ENCODE measurements around the gene OLFML2B.

OLFML2B gene

GRCh38 chr1:161946071-161946987 lies 77.3 kb downstream of the OLFML2B start:
- TF ChIP-seq, protein P1, sequence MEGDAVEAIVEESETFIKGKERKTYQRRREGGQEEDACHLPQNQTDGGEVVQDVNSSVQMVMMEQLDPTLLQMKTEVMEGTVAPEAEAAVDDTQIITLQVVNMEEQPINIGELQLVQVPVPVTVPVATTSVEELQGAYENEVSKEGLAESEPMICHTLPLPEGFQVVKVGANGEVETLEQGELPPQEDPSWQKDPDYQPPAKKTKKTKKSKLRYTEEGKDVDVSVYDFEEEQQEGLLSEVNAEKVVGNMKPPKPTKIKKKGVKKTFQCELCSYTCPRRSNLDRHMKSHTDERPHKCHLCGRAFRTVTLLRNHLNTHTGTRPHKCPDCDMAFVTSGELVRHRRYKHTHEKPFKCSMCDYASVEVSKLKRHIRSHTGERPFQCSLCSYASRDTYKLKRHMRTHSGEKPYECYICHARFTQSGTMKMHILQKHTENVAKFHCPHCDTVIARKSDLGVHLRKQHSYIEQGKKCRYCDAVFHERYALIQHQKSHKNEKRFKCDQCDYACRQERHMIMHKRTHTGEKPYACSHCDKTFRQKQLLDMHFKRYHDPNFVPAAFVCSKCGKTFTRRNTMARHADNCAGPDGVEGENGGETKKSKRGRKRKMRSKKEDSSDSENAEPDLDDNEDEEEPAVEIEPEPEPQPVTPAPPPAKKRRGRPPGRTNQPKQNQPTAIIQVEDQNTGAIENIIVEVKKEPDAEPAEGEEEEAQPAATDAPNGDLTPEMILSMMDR (conservative IDR thresholded peaks at IDR 0.05; ENCODE audit: low read depth, low read length): no peak
- DNase-seq (ENCODE audit: low read depth): no peak
- H3K4me3 ChIP-seq (ENCODE audit: low read length): no peak overlapping the region

DNA sequence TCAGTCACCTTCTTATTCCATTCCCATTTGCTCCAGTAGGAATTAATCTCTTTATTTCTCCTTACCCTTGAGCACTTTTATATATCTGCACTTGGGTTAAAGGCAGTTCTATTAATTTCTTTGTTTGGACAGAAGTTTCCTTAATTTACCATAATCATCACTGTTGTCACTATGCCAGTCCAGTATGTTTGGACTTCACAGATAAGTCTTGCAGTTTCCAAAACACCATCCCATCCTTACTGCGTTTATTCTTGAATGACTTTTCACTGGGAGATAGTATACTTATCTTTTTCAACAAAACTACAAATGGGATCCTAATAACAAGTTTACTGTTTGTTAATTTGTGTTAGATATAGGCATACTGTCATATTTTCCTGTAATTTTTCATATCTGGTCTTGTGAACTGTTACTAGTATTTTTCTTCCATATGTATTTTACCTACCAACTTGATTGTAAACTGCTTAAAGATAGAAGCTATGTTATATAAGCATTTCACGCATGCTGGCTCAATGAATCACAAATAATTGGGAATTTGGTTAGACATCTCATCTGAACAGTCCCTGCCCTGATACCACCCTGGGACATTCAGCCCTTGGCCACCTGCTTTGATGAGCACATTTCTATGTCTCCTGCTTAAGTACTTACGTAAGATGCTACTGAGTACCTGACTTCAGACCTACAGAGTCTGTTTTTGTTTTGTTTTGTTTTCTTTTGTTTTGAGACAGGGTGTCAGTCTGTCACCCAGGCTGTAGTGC lies 78.2 kb downstream of the OLFML2B start:
- TF ChIP-seq, protein P1 (conservative IDR thresholded peaks at IDR 0.05; ENCODE audit: low read depth, low read length): no peak
- no peak for DNase-seq (ENCODE audit: low read depth)
- H3K4me3 ChIP-seq (ENCODE audit: low read length): no peak overlapping the region

DNA sequence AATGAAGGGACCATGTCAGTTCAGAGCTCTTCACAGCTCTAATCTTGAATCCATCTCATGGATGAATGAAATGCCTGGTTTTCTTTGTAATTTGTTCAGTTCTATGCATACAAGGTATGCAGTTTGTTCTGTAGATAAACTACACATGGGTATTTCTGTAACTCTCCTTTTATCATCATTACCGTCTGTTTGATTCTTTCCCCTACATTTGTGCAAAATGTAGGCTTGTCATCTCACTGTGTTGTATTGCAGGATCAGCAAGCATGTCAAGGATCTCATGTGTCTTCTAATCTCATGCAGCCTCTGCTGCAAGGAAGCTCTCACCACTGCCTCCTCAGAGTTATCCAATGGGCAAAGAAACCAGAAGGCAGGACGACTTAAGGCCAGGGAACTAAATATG lies 79.3 kb downstream of the OLFML2B start:
- DNase-seq (ENCODE audit: low read depth): no peak
- TF ChIP-seq, protein P1 (conservative IDR thresholded peaks at IDR 0.05; ENCODE audit: low read depth, low read length): no peak
- no peak overlapping the region for H3K4me3 ChIP-seq (ENCODE audit: low read length)

GRCh38 chr1:161943737-161944136 lies 79.9 kb downstream of the OLFML2B start:
- DNase-seq (ENCODE audit: low read depth): no peak
- TF ChIP-seq, protein P1 (conservative IDR thresholded peaks at IDR 0.05; ENCODE audit: low read depth, low read length): no peak

DNA sequence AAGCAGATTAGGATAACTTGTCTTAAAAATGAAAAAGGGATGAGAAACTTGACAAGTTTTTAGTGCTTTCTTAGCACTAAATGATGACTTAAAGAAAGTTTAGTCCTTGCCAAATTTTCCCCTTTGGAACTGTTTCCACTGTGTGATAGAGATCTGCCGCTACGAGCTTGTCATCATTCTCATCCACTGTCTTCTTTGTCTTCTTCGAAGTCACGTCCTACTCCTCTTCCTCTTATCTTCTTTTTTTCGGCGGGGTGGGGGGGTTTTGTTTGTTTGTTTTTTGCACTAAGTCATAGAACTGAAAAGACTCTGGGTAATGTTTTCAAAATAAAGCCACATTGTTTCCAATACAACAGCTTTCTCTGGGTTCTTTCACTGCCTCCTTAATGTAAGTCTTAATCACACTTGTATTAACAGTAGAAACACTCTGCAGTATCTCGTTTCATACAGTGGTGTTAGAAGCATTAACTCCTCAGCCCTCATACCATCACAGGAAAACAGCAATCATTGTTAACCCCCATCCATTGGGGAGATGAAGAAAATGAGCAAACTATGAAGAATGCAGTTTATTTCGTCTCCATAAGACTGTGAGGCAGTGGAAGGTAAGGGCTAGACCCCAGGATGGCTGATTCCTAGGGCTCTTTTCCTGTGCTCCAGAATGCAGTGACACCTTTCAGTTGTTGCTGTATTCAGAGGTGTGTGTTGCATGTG lies 81.8 kb downstream of the OLFML2B start:
- no peak overlapping the region for H3K4me3 ChIP-seq (ENCODE audit: low read length)
- DNase-seq (ENCODE audit: low read depth): no peak
- TF ChIP-seq, protein P1 (conservative IDR thresholded peaks at IDR 0.05; ENCODE audit: low read depth, low read length): no peak

More at GRCh38 chr1:161943737-161944136, 79.9 kb downstream of the OLFML2B start:
- no peak overlapping the region for H3K4me3 ChIP-seq (ENCODE audit: low read length)

DNA sequence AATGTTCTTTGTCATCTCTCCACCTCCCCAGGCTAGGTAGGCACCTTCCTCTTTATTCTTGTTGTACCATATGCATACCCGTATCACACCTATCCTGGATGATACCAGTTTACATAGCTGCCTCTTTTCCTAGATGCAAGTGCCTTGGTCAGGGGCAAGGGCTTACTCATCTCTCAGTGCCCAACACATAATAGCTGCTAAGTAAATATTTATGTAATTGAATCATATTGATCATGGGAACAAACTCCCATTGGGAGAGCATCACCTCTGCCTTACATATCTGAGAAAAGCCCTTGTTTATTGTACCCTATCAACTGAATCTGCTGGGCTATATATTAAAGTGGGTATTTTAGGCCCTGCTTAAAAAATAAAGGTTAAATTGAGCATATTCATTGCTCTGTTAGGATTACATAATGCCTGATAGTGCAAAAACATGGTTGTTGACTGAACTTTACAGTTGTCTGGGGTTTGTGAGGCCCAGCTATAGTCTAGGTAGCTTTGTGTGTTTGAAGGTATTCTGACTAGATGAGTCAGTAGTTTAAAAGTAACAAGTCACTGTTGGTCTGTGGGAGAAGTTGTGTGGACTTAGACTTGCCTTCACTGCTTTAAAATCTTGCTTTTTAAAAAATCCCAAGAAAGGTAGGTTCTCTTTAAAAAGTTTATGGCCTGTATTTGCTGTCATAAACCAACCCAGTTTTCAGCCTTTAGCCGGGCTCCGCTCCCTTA lies 82.6 kb downstream of the OLFML2B start:
- H3K4me3 ChIP-seq (ENCODE audit: low read length): no peak overlapping the region
- TF ChIP-seq, protein P1 (conservative IDR thresholded peaks at IDR 0.05; ENCODE audit: low read depth, low read length): no peak
- DNase-seq (ENCODE audit: low read depth): no peak
